Fibroblast of the aortic adventitia (primary cell): ENCODE measurements around the gene CELA3A. TPM values are rescaled to one million over a fixed set of nuclear protein-coding genes. Genes with fewer than 3 reads are reported as not detected.

Experiments used
- DNase-seq: peaks from one replicate; pipeline ENCODE4 v3.0.0-alpha.2; 2010; ENCODE audit warnings: low read depth
- H3K4me3 ChIP-seq: 2 replicates; pipeline ENCODE4 v1.5.1; 2011; ENCODE audit warnings: low read depth, mild to moderate bottlenecking, control low read depth, low read length, moderate library complexity
- total RNA-seq: library from RNA; depleted of rRNA; stranded (reverse); fragments of >200 nt; gene quantifications from 2 replicates; pipeline ENCODE4 v1.2.3, GENCODE V29; 2012; ENCODE audit warnings: low replicate concordance
- TF ChIP-seq, protein P1 (sequence below): IDR thresholded peaks from 2 replicates; pipeline ENCODE4 v1.5.1; 2011; ENCODE audit warnings: mild to moderate bottlenecking, low read length, control low read depth, inconsistent platforms; ENCODE audit not compliant: insufficient read depth

The CELA3A gene
- total RNA-seq, 1 donor: not detected

DNA sequence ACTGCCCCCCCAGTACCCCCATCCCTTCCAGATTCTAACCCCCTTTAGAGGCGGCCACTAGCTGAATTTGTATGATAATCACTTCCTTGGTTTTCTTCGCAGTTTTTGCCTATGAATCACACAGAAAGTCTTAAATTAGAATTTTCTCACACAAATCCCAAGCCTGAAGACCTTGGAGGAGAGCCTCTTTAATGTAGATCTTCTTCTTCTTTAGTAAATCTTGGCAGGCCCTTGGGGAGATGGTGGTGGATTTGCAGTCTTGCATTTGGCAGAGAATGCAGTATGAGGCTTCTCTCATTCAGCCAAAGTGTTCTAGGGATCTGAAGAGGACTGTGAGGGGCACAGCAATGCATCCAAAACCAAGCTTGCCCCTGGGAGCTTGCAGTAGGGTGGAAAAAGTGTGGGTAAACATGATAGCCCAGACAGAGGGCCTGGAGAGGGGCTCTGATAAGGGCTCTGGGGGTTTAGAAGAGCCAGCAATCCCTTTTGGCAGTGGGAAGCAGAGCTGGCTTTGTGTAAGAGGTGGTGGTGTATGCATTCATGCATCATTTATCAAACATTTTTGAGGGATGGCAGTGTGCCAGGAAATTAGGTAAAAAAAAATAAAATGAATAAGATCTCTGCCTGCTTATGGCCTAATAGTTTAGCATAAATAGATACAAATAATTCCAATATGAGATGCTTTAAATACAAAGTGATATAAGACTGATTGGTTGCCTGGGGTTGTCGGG is 43.4 kb downstream of the CELA3A start:
- DNase-seq: peak; percentile 95

DNA sequence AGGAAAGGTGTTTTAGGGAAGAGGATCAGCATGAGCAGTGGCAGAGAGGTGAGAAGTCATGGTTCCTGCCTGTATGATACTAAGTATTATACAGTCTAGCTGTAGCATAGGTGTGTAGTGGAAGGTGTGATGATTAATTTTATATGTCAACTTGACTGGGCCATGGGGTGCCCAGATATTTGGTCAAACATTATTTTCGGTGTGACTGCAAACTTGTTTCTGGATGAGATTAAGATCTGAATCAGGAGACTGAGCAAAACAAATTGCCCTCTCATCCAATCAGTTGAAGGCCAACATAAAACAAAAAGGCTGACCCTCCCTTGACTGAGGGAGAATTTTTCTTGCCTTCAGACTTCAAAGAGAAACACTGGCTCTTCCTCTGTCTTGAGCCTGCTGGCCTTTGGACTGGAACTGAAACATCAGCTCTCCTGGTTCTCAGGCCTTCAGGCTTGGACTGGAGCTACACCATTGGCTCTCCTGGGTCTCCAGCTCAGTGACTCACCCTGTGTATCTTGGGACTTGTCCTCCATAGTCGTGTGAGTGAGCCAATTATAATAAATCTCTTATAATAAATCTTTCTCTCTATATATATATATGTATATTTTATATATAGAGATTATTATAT is 44.3 kb downstream of the CELA3A start:
- DNase-seq: peak; percentile 39
- no peak overlapping the region for H3K4me3 ChIP-seq
- TF ChIP-seq, protein P1, sequence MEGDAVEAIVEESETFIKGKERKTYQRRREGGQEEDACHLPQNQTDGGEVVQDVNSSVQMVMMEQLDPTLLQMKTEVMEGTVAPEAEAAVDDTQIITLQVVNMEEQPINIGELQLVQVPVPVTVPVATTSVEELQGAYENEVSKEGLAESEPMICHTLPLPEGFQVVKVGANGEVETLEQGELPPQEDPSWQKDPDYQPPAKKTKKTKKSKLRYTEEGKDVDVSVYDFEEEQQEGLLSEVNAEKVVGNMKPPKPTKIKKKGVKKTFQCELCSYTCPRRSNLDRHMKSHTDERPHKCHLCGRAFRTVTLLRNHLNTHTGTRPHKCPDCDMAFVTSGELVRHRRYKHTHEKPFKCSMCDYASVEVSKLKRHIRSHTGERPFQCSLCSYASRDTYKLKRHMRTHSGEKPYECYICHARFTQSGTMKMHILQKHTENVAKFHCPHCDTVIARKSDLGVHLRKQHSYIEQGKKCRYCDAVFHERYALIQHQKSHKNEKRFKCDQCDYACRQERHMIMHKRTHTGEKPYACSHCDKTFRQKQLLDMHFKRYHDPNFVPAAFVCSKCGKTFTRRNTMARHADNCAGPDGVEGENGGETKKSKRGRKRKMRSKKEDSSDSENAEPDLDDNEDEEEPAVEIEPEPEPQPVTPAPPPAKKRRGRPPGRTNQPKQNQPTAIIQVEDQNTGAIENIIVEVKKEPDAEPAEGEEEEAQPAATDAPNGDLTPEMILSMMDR: no peak

More for the DNA sequence above, 43.4 kb downstream of the CELA3A start:
- TF ChIP-seq, protein P1: no peak
- H3K4me3 ChIP-seq: no peak overlapping the region

DNA sequence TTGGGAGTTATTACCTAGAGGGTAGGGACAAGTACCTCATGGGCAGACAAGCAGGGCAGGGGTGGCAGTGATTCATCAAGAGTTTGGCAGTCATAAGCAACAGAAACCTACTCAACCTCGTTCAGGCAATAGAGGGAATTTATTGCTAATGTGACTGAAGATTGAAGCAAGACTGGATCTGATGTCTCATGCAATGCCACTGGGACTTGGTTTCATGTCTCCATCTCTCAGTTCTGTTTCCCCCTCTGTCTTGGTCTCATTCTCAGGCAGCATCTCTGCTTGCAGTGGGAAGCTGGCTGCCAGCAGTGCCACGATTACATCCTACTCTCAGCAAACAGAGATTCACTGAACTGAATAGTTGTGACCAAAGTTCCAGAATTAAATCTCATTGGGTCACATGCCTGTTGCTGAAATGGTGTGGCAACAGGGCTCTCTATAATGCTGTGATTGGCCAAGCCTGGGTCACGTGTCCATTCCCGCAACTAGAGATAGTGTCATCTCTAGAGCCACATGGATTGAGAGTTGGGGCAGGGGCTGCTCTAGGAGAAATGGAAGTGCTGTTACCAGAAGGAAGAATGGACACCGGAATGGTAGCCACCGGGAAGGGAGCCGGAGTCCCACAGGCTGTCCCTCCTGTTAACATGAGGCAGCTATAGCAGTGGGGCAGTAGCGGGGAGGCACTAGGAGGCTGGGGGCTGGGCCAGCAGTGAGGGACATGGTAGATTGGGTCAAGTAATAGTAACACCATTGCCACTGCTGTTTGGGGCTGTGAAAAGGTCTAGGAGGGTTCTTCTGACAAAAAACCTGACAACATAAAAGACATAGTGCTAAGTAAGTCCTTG is 47.1 kb downstream of the CELA3A start:
- TF ChIP-seq, protein P1: no peak

DNA sequence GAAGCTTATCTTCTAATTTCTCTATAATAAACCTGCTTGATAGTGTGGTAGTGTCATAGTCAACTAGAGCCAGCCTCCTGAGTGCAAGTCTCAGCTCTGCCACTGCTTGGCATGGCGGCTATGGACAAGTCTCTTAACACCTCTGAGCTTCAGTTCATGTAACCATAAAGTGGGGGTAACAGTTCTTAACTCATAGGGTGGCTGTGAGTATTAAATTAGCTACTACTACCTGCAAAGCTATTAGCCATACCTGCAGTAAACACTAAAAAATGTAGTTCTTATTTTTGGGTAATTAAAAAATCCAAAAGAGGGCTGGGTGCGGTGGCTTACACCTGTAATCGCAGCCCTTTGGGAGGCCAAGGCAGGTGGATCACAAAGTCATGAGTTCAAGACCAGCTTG is 48.9 kb downstream of the CELA3A start:
- no peak overlapping the region for H3K4me3 ChIP-seq
- TF ChIP-seq, protein P1: no peak
- DNase-seq: no peak

More for the DNA sequence above, 47.1 kb downstream of the CELA3A start:
- DNase-seq: peak; percentile 39
- no peak overlapping the region for H3K4me3 ChIP-seq

DNA sequence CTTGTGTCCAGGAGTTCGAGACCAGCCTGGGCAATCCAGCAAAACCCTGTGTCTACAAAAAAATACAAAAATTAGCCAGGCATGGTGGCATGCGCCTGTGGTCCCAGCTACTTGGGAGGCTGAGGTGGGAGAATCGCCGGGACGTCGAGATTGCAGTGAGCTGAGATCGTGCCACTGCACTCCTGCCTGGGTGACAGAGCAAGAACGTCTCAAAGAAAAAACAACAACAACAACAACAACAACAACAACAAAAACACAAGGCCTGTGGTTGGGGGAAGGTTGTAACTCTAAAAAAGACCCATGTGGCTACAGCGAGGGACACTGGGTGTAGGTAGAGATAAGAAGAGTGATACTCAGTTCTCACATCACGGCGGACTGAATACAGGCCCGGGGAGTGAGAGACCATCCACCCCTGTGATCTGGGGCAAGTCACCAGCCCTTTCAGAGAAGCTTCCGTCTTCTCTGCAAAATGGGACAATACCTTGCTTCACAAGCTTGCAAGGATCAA is 50.2 kb downstream of the CELA3A start:
- DNase-seq: no peak
- TF ChIP-seq, protein P1: no peak
- H3K4me3 ChIP-seq: no peak overlapping the region

DNA sequence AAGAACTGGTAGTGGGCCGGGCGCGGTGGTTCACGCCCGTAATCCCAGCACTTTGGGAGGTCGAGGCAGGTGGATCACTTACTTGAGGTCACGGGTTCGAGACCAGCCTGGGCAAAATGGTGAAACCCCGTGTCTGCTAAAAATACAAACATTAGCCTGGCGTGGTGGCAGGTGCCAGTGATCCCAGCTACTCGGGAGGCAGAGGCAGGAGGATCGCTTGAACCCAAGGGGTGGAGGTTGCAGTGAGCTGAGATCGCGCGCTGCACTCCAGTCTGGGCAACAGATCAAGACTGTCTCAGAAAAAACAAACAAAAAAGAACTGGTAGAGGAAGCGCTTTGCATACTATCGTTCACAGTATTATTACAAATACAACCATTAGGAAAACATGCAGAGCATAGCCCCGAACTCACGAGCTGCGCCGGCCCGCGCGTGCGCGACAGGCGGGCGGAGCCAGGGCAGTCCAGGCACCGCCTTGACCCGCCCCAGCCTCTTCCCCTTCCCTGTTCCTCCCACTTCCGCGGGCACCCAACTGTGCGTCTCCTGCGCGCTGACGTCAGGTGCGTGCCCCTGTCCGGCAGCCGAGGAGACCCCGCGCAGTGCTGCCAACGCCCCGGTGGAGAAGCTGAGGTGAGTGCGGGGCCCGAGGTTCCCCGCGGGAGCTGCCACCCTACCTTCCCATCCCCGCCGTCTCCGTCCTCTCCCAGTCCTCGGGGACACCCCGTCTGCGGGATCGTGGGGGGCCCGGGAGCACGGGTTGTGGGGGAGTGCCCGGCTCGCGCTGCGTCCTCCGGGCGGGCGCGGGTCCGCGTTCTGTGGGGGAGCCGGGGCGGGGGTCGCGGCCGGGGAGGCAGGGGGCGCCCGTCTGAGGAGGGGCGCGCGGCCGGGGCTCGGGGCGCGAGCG is 50.9 kb downstream of the CELA3A start, which contains the start of gene CDC42:
Gene CDC42, plus strand, starts transcription at position 595 of the 902 bp plus-strand sequence. CDS start 25,770 bp downstream, outside the sequence.
- peak; percentile 94 for DNase-seq
- peak within 1 kb of the TSS; percentile 92 for H3K4me3 ChIP-seq
- TF ChIP-seq, protein P1: no peak
